BJ (cell line): ENCODE data around the gene MNX1. TPM values are rescaled to one million over a fixed set of nuclear protein-coding genes. Genes with fewer than 3 reads are reported as not detected.

Source experiments
- CTCF ChIA-PET: fragments of 350-600 bp; formaldehyde crosslinking; extraction: SDS; loops from one replicate; lab custom pipeline; 2021; ENCODE audit warnings: antibody characterized with exemption, inconsistent platforms; lab: Yijun Ruan, JAX
- POLR2A ChIA-PET: fragments of 300-600 bp; sonication (Branson Sonifier 250); formaldehyde crosslinking; extraction: SDS; loops from one replicate; lab custom pipeline; 2021; ENCODE audit warnings: antibody characterized with exemption; lab: Charles Lee
- DNase-seq: peaks from one replicate; pipeline ENCODE4 v3.0.0-alpha.2; 2011; ENCODE audit warnings: low read depth
- H3K27me3 ChIP-seq: 2 replicates; pipeline ENCODE4 v1.6.0; 2011; ENCODE audit warnings: low read length; ENCODE audit not compliant: control insufficient read depth, insufficient read depth
- H3K36me3 ChIP-seq: 2 replicates; pipeline ENCODE4 v1.5.1; 2011; ENCODE audit warnings: low read length; ENCODE audit not compliant: control insufficient read depth, insufficient read depth
- H3K4me3 ChIP-seq: 2 replicates; pipeline ENCODE4 v1.5.1; 2011; ENCODE audit warnings: low read depth, mild to moderate bottlenecking, control low read depth, low read length
- CTCF ChIP-seq: IDR thresholded peaks from 2 replicates; pipeline ENCODE4 v1.5.1; 2011; ENCODE audit warnings: low read depth, mild to moderate bottlenecking, control low read depth, inconsistent platforms, low read length, moderate library complexity; ENCODE audit not compliant: insufficient read depth
- polyA plus RNA-seq: library from polyadenylated mRNA; depleted of rRNA; stranded (reverse); fragments of >200 nt; gene quantifications from 2 replicates; pipeline ENCODE4 v1.2.3, GENCODE V29; 2011; rRNA removed

MNX1 gene
- polyA plus RNA-seq, 1 experiment, result not detected

- POLR2A ChIA-PET, result no interaction called here
- TF ChIP-seq CTCF, result no peak
- Histone ChIP-seq H3K36me3 (peaks cover 33% of the 10 kb centered on the region), H3K27me3 (no peaks in the 10 kb centered on the region), H3K4me3 (no peak overlapping the region)
- CTCF ChIA-PET, result no interaction called here
- no peak for DNase-seq
Measured at GRCh38 chr7:156954941-156955340, 55.5 kb downstream of the MNX1 start.

Other genes starting within 250 kb of the MNX1 start
- gene LMBR1, start 117.5 kb downstream of the MNX1 start, polyA plus RNA-seq, result 5.3 and 12.2 TPM in 2 replicates
- gene NOM1, start 61.0 kb downstream of the MNX1 start, polyA plus RNA-seq, result 8.0 and 9.5 TPM in 2 replicates
- gene UBE3C, start 128.3 kb upstream of the MNX1 start, polyA plus RNA-seq, result 50.0 and 58.1 TPM in 2 replicates